Measurements from ENCODE around the gene CCDC6.

DNA sequence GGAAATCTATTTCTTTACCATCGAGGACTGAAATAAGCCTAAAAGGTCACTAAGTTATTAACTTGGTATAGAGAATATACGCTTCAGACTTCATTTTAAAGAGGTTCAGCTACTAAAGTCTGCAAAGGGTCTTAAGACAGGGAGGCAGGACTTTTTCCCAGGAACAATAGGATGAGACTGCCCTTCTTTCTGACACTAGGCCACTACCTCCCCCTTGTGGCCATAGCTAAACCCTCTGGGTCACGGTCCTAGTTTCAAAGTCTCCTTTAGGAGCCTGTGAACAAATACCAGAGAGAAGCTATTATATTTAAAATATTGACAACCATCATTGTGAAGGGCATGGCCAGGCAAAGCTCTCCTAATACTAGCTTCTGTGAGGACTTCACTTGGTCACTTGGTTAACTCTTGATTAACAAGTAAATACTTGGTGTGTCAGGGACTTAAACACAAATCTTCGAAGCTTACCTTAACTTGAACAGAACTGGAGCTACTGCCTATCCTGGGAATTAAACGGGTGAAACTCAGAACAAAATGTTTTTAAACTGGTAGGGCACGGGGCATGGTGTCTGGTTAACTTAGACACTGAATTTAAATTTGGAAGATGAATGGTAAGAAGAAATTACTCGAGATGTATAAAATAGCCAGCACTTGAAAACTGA, 75.6 kb downstream of the CCDC6 start:
- TF ChIP-seq, protein P1, sequence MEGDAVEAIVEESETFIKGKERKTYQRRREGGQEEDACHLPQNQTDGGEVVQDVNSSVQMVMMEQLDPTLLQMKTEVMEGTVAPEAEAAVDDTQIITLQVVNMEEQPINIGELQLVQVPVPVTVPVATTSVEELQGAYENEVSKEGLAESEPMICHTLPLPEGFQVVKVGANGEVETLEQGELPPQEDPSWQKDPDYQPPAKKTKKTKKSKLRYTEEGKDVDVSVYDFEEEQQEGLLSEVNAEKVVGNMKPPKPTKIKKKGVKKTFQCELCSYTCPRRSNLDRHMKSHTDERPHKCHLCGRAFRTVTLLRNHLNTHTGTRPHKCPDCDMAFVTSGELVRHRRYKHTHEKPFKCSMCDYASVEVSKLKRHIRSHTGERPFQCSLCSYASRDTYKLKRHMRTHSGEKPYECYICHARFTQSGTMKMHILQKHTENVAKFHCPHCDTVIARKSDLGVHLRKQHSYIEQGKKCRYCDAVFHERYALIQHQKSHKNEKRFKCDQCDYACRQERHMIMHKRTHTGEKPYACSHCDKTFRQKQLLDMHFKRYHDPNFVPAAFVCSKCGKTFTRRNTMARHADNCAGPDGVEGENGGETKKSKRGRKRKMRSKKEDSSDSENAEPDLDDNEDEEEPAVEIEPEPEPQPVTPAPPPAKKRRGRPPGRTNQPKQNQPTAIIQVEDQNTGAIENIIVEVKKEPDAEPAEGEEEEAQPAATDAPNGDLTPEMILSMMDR (IDR thresholded peaks at IDR 0.05; ENCODE audit: poor library complexity), result peak; percentile 64
- no peak for TF ChIP-seq EZH2 (IDR thresholded peaks at IDR 0.05; ENCODE audit: borderline replicate concordance)
